Endothelial cell of umbilical vein (primary cell): Measurements from ENCODE around the gene CCL11.

Experiments used
- CTCF ChIP-seq, 2 donors: IDR thresholded peaks; 1 replicate in 1 of 2; 2 replicates in 1 of 2; pipeline ENCODE4 v1.5.1; 2011; ENCODE audit warnings: low read length in 2 of 2, mild to moderate bottlenecking in 2 of 2, moderate library complexity in 2 of 2, control low read depth in 1 of 2, inconsistent platforms in 1 of 2, low read depth in 1 of 2; ENCODE audit not compliant: insufficient read depth in 1 of 2; ENCODE audit errors: extremely low read depth in 1 of 2
- EZH2 ChIP-seq: IDR thresholded peaks from 2 replicates; pipeline ENCODE4 v1.6.1; 2012; ENCODE audit warnings: borderline replicate concordance, low read depth, mild to moderate bottlenecking, moderate library complexity, low read length, inconsistent platforms; ENCODE audit not compliant: severe bottlenecking
- FOS ChIP-seq: IDR thresholded peaks from 2 replicates; pipeline ENCODE4 v1.6.1; 2011; ENCODE audit warnings: mild to moderate bottlenecking, low read length, moderate library complexity, borderline replicate concordance; ENCODE audit not compliant: insufficient read depth
- JUN ChIP-seq: IDR thresholded peaks from 2 replicates; pipeline ENCODE4 v1.6.1; 2011; ENCODE audit warnings: borderline replicate concordance, low read depth; ENCODE audit not compliant: insufficient read length, insufficient read depth
- MAX ChIP-seq: IDR thresholded peaks from 2 replicates; pipeline ENCODE4 v1.6.1; 2011; ENCODE audit not compliant: insufficient read depth, insufficient read length
- MYC ChIP-seq: IDR thresholded peaks from one replicate; pipeline ENCODE4 v1.6.1; 2011; ENCODE audit warnings: mild to moderate bottlenecking, low read depth, low read length
- POLR2A ChIP-seq: IDR thresholded peaks from 2 replicates; pipeline ENCODE4 v1.6.1; 2012; ENCODE audit warnings: low read depth, mild to moderate bottlenecking, control low read depth, low read length
- POLR2AphosphoS5 ChIP-seq: IDR thresholded peaks from 2 replicates; pipeline ENCODE4 v1.6.1; 2012; ENCODE audit warnings: low read depth, mild to moderate bottlenecking, control low read depth, low read length, moderate library complexity; ENCODE audit not compliant: insufficient read depth

- TF ChIP-seq CTCF (IDR thresholded peaks at IDR 0.05; ENCODE audit: extremely low read depth in 1 of 2, insufficient read depth in 1 of 2, low read depth in 1 of 2, low read length in 2 of 2) (no peak), FOS (no peak), EZH2 (no peak), POLR2A (no peak), MAX (no peak), POLR2AphosphoS5 (no peak), JUN (no peak), MYC (no peak)
Observed at GRCh38 chr17:34246446-34246845, 39.1 kb upstream of the CCL11 start.
